Caco-2 (cell line): Measurements from ENCODE around the gene DCP2. TPM values are rescaled to one million over a fixed set of nuclear protein-coding genes. Genes with fewer than 3 reads are reported as not detected.

Experiments used
- BruUV-seq: library from RNA; stranded (reverse); fragments of 400-500 nt; replicated peaks from 2 replicates; lab custom pipeline; 2021; lab: Mats Ljungman, UMichigan
- CTCF ChIA-PET: fragments of 300-600 bp; sonication (Branson Sonifier 250); formaldehyde crosslinking; loops from one replicate; lab custom pipeline; 2022; ENCODE audit warnings: antibody characterized with exemption; lab: Charles Lee
- POLR2A ChIA-PET: fragments of 300-600 bp; sonication (Branson Sonifier 250); formaldehyde crosslinking; loops from one replicate; lab custom pipeline; 2022; ENCODE audit warnings: antibody characterized with exemption; lab: Charles Lee
- DNase-seq, 2 experiments: peaks; one replicate each; pipeline versions ENCODE4 v3.0.0 to v3.0.0-alpha.2; 2020 to 2022
- H3K27me3 ChIP-seq: replicated peaks from 2 replicates; pipeline ENCODE4 v1.6.0; 2011; ENCODE audit warnings: low read length; ENCODE audit not compliant: control insufficient read depth, insufficient read depth
- H3K36me3 ChIP-seq: 2 replicates; pipeline ENCODE4 v1.5.1; 2011; ENCODE audit warnings: low read length; ENCODE audit not compliant: control insufficient read depth, insufficient read depth
- H3K4me1 ChIP-seq: fragments of 250-450 bp; sonication (Bioruptor Pico); 2 replicates; pipeline ENCODE4 v1.5.1; 2020; ENCODE audit warnings: mild to moderate bottlenecking
- H3K4me3 ChIP-seq: 2 replicates; pipeline ENCODE4 v1.5.1; 2011; ENCODE audit warnings: low read depth, mild to moderate bottlenecking, control low read depth, low read length
- H3K9me3 ChIP-seq: fragments of 250-450 bp; sonication (Bioruptor Pico); 2 replicates; pipeline ENCODE4 v1.5.1; 2020; ENCODE audit warnings: mild to moderate bottlenecking, moderate library complexity
- H3K27ac Mint-ChIP-seq: one replicate; pipeline ENCODE4 v1.8.0; 2022; ENCODE audit warnings: mixed read lengths; ENCODE audit not compliant: unreplicated experiment
- H3K27me3 Mint-ChIP-seq: one replicate; pipeline ENCODE4 v1.8.0; 2022; ENCODE audit warnings: mixed read lengths; ENCODE audit not compliant: insufficient read depth, unreplicated experiment
- H3K36me3 Mint-ChIP-seq: one replicate; pipeline ENCODE4 v1.8.0; 2022; ENCODE audit warnings: mild to moderate bottlenecking, mixed read lengths; ENCODE audit not compliant: insufficient read depth, unreplicated experiment
- H3K4me1 Mint-ChIP-seq: one replicate; pipeline ENCODE4 v1.8.0; 2022; ENCODE audit warnings: low read depth, mixed read lengths; ENCODE audit not compliant: unreplicated experiment
- H3K4me3 Mint-ChIP-seq: one replicate; pipeline ENCODE4 v1.8.0; 2022; ENCODE audit warnings: mild to moderate bottlenecking, moderate library complexity, mixed read lengths; ENCODE audit not compliant: unreplicated experiment
- H3K9me3 Mint-ChIP-seq: one replicate; pipeline ENCODE4 v1.8.0; 2022; ENCODE audit warnings: mixed read lengths; ENCODE audit not compliant: unreplicated experiment
- intact Hi-C: fragments of 100-400 bp; cut with micrococcal nuclease; formaldehyde crosslinking; loops from one replicate; pipeline ENCODE4 v1.10.0; 2022; ENCODE audit not compliant: unreplicated experiment
- total RNA-seq: library from RNA; stranded (reverse); gene quantifications from 2 replicates; pipeline ENCODE4 v1.2.3, GENCODE V29; 2022
- TF ChIP-seq, protein P1 (sequence below), 2 experiments: fragments of 200-600 bp in 1 of 2; IDR thresholded peaks; 1 replicate in 1 of 2; 2 replicates in 1 of 2; pipeline versions ENCODE4 v1.5.1 to v1.8.0; 2011 to 2022; ENCODE audit warnings: antibody characterized with exemption in 1 of 2, control low read depth in 1 of 2, inconsistent platforms in 1 of 2, low read depth in 1 of 2, low read length in 1 of 2, mild to moderate bottlenecking in 1 of 2, moderate library complexity in 1 of 2; ENCODE audit not compliant: insufficient read depth in 1 of 2, severe bottlenecking in 1 of 2, unreplicated experiment in 1 of 2

The DCP2 gene
- total RNA-seq, 1 experiment from 2014 or later: 149 TPM

DNA sequence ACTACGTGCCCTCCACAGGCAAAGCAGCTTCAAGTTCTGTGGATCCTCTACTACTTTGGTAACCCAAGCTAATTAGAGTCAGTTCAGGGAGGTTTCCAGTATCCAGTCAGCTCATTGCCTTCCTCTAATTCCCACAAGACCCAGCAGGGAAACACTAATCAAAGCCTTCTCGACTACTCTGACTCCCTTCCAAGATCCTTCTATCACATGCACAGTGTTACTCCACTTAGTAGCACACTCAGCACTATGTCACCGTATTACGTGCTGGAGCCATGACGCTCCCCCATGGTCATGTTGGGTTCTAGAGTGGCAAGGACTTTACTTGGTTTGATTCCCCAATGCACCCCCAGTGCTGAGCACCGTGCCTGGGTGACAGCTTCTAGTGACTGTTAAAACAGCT lies 53.0 kb downstream of the DCP2 start:
- TF ChIP-seq, protein P1, sequence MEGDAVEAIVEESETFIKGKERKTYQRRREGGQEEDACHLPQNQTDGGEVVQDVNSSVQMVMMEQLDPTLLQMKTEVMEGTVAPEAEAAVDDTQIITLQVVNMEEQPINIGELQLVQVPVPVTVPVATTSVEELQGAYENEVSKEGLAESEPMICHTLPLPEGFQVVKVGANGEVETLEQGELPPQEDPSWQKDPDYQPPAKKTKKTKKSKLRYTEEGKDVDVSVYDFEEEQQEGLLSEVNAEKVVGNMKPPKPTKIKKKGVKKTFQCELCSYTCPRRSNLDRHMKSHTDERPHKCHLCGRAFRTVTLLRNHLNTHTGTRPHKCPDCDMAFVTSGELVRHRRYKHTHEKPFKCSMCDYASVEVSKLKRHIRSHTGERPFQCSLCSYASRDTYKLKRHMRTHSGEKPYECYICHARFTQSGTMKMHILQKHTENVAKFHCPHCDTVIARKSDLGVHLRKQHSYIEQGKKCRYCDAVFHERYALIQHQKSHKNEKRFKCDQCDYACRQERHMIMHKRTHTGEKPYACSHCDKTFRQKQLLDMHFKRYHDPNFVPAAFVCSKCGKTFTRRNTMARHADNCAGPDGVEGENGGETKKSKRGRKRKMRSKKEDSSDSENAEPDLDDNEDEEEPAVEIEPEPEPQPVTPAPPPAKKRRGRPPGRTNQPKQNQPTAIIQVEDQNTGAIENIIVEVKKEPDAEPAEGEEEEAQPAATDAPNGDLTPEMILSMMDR (IDR thresholded peaks at IDR 0.05; ENCODE audit: insufficient read depth in 1 of 2, low read depth in 1 of 2, low read length in 1 of 2, severe bottlenecking in 1 of 2, unreplicated experiment in 1 of 2): no peak

DNA sequence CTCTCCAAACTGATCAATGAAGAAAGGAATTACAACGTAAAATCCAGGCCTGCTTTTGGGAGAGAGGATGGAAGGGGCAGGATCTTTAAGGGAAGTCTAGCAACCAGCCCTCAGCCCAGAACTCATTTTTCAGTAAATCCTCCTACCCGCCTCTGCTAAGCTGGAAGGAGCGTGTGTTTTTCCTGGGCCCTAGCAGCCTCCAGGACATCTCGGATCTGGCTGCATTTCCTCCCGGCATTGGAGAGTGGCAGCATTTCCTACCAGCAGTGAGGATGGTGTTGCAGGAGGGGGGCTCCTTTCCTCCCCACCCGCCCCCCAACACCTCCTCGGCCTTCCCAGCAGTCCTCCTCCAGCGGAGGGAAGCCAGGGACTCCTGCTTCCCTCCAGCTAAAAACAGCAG lies 54.5 kb downstream of the DCP2 start:
- Histone ChIP-seq H3K9me3 (no peaks in the 10 kb centered on the region), H3K27me3 (no peaks in the 10 kb centered on the region), H3K36me3 (no peaks in the 10 kb centered on the region), H3K4me3 (no peak overlapping the region), H3K4me1 (no peaks in the 10 kb centered on the region)
- H3K4me3 Mint-ChIP-seq: no peak overlapping the region
- no peak for DNase-seq
- CTCF ChIA-PET: no interaction called here
- POLR2A ChIA-PET: no interaction called here
- H3K9me3 Mint-ChIP-seq: no peaks in the 10 kb centered on the region
- H3K27me3 Mint-ChIP-seq: no peaks in the 10 kb centered on the region
- peaks cover 8% of the 10 kb centered on the region for H3K4me1 Mint-ChIP-seq
- TF ChIP-seq, protein P1 (IDR thresholded peaks at IDR 0.05; ENCODE audit: insufficient read depth in 1 of 2, low read depth in 1 of 2, low read length in 1 of 2, severe bottlenecking in 1 of 2, unreplicated experiment in 1 of 2): no peak
- H3K36me3 Mint-ChIP-seq: peaks cover 32% of the 10 kb centered on the region
- H3K27ac Mint-ChIP-seq: no peak overlapping the region
- BruUV-seq: TSS peak; percentile 7
- intact Hi-C loops: no loop called here

More for the DNA sequence above, 53.0 kb downstream of the DCP2 start:
- Mint-ChIP-seq H3K9me3 (no peaks in the 10 kb centered on the region), H3K4me1 (peaks cover 8% of the 10 kb centered on the region), H3K36me3 (peaks cover 47% of the 10 kb centered on the region), H3K27me3 (no peaks in the 10 kb centered on the region), H3K27ac (no peak overlapping the region), H3K4me3 (no peak overlapping the region)
- intact Hi-C loops: no loop called here
- Histone ChIP-seq H3K27me3 (no peaks in the 10 kb centered on the region), H3K9me3 (no peaks in the 10 kb centered on the region), H3K4me3 (no peak overlapping the region), H3K4me1 (no peaks in the 10 kb centered on the region), H3K36me3 (no peaks in the 10 kb centered on the region)
- DNase-seq: no peak
- BruUV-seq: no TSS peak
- CTCF ChIA-PET: interaction anchor here (1.0 kb wide), 1 partner anchor 108 kb away, joined by 3 read pairs; no protein-coding TSS in a partner anchor
- POLR2A ChIA-PET: no interaction called here

DNA sequence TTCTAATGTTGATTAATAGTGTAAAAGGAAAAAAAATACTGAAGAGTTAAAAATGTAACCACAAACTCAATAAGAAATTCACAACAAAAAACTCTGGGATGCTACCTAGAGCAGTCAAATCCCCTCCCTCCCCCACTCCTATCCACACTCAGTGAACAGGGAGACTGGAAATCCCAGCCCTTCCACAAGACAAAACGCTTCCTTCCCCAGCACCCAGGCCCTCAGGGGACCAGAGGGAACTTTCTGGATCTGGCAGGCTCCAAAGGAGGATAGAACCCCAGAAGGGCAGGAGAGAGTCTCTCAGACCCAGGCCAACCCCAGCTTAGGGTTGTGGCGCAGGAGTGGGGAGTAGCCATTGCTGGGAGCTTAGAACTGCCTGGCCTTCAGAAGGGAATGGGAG lies 55.0 kb downstream of the DCP2 start:
- ChIA-PET CTCF (no interaction called here), POLR2A (no interaction called here)
- peaks cover 8% of the 10 kb centered on the region for H3K4me1 Mint-ChIP-seq
- H3K36me3 Mint-ChIP-seq: peaks cover 28% of the 10 kb centered on the region
- H3K4me3 Mint-ChIP-seq: no peak overlapping the region
- Histone ChIP-seq H3K9me3 (no peaks in the 10 kb centered on the region), H3K36me3 (no peaks in the 10 kb centered on the region), H3K4me1 (no peaks in the 10 kb centered on the region), H3K4me3 (no peak overlapping the region), H3K27me3 (no peaks in the 10 kb centered on the region)
- no peak for DNase-seq
- H3K27ac Mint-ChIP-seq: no peak overlapping the region
- no peaks in the 10 kb centered on the region for H3K27me3 Mint-ChIP-seq
- BruUV-seq: no TSS peak
- no peaks in the 10 kb centered on the region for H3K9me3 Mint-ChIP-seq
- intact Hi-C loops: no loop called here
- TF ChIP-seq, protein P1 (IDR thresholded peaks at IDR 0.05; ENCODE audit: insufficient read depth in 1 of 2, low read depth in 1 of 2, low read length in 1 of 2, severe bottlenecking in 1 of 2, unreplicated experiment in 1 of 2): no peak
